DND-41 (cell line): ENCODE data around the gene CLTCL1.

ENCODE experiments used
- ATAC-seq: fragments of 200-7000 bp; cut with Tn5 transposase; 3 replicates; pipeline ENCODE4 v1.9.1; 2021; ENCODE audit warnings: low read depth; ENCODE audit not compliant: insufficient read depth
- DNase-seq: peaks from one replicate; pipeline ENCODE4 v3.0.0-alpha.2; 2020
- H2AFZ ChIP-seq: 2 replicates; pipeline ENCODE4 v1.6.0; 2012; ENCODE audit warnings: low read depth, low read length
- H3K27ac ChIP-seq: 2 replicates; pipeline ENCODE4 v1.5.1; 2012; ENCODE audit warnings: low read length, inconsistent platforms
- H3K27me3 ChIP-seq: fragments of 200-600 bp; sonication (generic); 2 replicates; pipeline ENCODE4 v1.6.0; 2012; ENCODE audit warnings: low read length, mild to moderate bottlenecking, inconsistent platforms; ENCODE audit not compliant: insufficient read depth, poor library complexity
- H3K36me3 ChIP-seq: 2 replicates; pipeline ENCODE4 v1.5.1; 2012; ENCODE audit warnings: low read length, inconsistent platforms; ENCODE audit not compliant: insufficient read depth
- H3K4me1 ChIP-seq: 2 replicates; pipeline ENCODE4 v1.5.1; 2012; ENCODE audit warnings: mild to moderate bottlenecking, low read length; ENCODE audit not compliant: insufficient read depth
- H3K4me2 ChIP-seq: 2 replicates; pipeline ENCODE4 v1.6.0; 2012; ENCODE audit warnings: mild to moderate bottlenecking, moderate library complexity, low read length, inconsistent platforms; ENCODE audit not compliant: insufficient read depth
- H3K4me3 ChIP-seq, 2 experiments: fragments of 200-600 bp in 1 of 2; shearing (Covaris generic) in 1 of 2; 2 replicates each; pipeline ENCODE4 v1.5.1; 2012 to 2016; ENCODE audit warnings: inconsistent platforms in 2 of 2, low read length in 2 of 2, mild to moderate bottlenecking in 2 of 2, low read depth in 1 of 2, moderate library complexity in 1 of 2
- H3K79me2 ChIP-seq: 2 replicates; pipeline ENCODE4 v1.6.0; 2012; ENCODE audit warnings: low read length, inconsistent platforms; ENCODE audit not compliant: insufficient read depth
- H3K9ac ChIP-seq: 2 replicates; pipeline ENCODE4 v1.6.0; 2012; ENCODE audit warnings: low read depth, mild to moderate bottlenecking, inconsistent platforms, low read length, moderate library complexity
- H3K9me3 ChIP-seq: 2 replicates; pipeline ENCODE4 v1.5.1; 2012; ENCODE audit warnings: low read length, moderate library complexity, mild to moderate bottlenecking, inconsistent platforms; ENCODE audit not compliant: insufficient read depth, severe bottlenecking
- H4K20me1 ChIP-seq: 2 replicates; pipeline ENCODE4 v1.6.0; 2012; ENCODE audit warnings: low read length; ENCODE audit not compliant: insufficient read depth
- EZH2 ChIP-seq: IDR thresholded peaks from 3 replicates; pipeline ENCODE4 v1.6.1; 2012; ENCODE audit warnings: borderline replicate concordance, low read depth, mild to moderate bottlenecking, moderate library complexity, low read length, inconsistent platforms; ENCODE audit not compliant: severe bottlenecking
- TF ChIP-seq, protein P1 (sequence below): IDR thresholded peaks from 2 replicates; pipeline ENCODE4 v1.5.1; 2012; ENCODE audit warnings: borderline replicate concordance, low read length, moderate library complexity, mild to moderate bottlenecking; ENCODE audit not compliant: poor library complexity, severe bottlenecking; ENCODE audit errors: extremely low read depth

CLTCL1 gene

DNA sequence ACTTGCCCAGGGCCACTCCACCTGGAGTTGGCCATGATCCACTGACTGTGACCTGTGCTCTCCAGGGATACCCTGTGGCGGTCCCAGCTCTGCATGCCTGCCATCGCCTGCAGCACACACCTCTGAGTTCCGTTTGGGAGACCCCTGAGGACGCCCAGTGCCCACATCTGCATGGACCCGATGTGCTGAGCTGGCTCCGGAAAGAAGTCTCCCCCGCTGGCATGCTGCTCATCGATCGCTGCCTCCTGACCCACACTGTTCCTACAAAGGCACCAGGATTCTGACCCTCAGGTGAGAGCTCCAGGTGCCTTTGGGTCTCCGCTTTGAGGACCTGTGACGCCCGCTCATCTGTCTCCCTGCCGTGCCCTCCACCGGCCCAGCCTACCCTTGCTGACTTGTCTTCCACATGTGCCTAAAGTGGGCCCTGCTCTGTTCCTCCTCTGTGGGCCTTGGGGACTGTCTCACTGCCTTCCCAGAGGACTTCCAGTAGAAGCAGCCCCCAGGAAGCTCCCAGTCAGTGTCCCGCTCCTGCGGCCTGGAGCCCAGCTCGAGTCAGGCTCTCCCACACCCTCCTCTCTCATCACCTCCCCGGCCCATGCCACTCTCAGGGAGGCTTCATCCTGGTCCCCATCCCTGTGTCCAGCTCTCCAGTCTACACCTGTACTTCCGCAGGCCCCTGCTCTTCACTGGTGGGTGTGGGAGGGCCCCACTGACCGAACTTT, 107.1 kb downstream of the CLTCL1 start:
- peaks cover 11% of the 10 kb centered on the region; the same call in 1 of the 2 replicates for H4K20me1 ChIP-seq
- H3K4me3 ChIP-seq = no peak overlapping the region
- H3K27ac ChIP-seq = no peak overlapping the region
- no peaks in the 10 kb centered on the region for H3K79me2 ChIP-seq
- no peak overlapping the region for H3K4me2 ChIP-seq
- no peaks in the 10 kb centered on the region for H3K27me3 ChIP-seq
- no peak for ATAC-seq
- H2AFZ ChIP-seq = no peak overlapping the region
- no peak for TF ChIP-seq EZH2
- TF ChIP-seq, protein P1, sequence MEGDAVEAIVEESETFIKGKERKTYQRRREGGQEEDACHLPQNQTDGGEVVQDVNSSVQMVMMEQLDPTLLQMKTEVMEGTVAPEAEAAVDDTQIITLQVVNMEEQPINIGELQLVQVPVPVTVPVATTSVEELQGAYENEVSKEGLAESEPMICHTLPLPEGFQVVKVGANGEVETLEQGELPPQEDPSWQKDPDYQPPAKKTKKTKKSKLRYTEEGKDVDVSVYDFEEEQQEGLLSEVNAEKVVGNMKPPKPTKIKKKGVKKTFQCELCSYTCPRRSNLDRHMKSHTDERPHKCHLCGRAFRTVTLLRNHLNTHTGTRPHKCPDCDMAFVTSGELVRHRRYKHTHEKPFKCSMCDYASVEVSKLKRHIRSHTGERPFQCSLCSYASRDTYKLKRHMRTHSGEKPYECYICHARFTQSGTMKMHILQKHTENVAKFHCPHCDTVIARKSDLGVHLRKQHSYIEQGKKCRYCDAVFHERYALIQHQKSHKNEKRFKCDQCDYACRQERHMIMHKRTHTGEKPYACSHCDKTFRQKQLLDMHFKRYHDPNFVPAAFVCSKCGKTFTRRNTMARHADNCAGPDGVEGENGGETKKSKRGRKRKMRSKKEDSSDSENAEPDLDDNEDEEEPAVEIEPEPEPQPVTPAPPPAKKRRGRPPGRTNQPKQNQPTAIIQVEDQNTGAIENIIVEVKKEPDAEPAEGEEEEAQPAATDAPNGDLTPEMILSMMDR = no peak
- peaks cover 5% of the 10 kb centered on the region for H3K4me1 ChIP-seq
- no peaks in the 10 kb centered on the region for H3K9me3 ChIP-seq
- DNase-seq = no peak
- H3K9ac ChIP-seq = no peak overlapping the region
- H3K36me3 ChIP-seq = 0 out of 2 replicates have a peak, but pooled peaks cover 2% of the 10 kb centered on the region

DNA sequence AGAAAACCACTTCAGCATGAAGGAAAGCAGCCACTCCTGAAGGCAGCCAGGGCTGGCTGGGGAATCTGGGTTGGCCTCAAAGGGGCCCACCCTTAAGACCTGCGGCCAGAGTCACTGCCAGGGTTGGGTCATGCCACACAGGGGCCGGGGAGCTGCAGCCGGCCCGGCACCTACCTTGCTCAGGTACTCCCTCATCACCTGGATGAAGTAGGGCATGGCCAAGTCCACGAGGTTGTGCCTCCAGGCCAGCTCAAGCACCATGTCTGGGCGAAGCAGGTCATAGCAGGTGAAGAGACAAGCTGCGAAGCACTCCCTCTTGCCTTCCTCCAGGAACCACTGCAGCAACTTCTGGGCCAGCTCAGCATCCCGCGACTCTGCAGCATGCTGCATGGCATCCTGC, 108.3 kb downstream of the CLTCL1 start:
- no peak for ATAC-seq
- H3K27ac ChIP-seq = no peak overlapping the region
- H3K4me3 ChIP-seq = no peak overlapping the region
- H2AFZ ChIP-seq = no peak overlapping the region
- H3K4me2 ChIP-seq = no peak overlapping the region
- no peak for DNase-seq
- H3K27me3 ChIP-seq = no peaks in the 10 kb centered on the region
- H3K36me3 ChIP-seq = 0 out of 2 replicates have a peak, but pooled peaks cover 2% of the 10 kb centered on the region
- no peak for TF ChIP-seq EZH2
- TF ChIP-seq, protein P1 = no peak
- no peaks in the 10 kb centered on the region for H3K9me3 ChIP-seq
- no peak overlapping the region for H3K9ac ChIP-seq
- H3K4me1 ChIP-seq = peaks cover 12% of the 10 kb centered on the region
- H3K79me2 ChIP-seq = peaks cover 2% of the 10 kb centered on the region
- H4K20me1 ChIP-seq = peaks cover 11% of the 10 kb centered on the region; the same call in 1 of the 2 replicates

DNA sequence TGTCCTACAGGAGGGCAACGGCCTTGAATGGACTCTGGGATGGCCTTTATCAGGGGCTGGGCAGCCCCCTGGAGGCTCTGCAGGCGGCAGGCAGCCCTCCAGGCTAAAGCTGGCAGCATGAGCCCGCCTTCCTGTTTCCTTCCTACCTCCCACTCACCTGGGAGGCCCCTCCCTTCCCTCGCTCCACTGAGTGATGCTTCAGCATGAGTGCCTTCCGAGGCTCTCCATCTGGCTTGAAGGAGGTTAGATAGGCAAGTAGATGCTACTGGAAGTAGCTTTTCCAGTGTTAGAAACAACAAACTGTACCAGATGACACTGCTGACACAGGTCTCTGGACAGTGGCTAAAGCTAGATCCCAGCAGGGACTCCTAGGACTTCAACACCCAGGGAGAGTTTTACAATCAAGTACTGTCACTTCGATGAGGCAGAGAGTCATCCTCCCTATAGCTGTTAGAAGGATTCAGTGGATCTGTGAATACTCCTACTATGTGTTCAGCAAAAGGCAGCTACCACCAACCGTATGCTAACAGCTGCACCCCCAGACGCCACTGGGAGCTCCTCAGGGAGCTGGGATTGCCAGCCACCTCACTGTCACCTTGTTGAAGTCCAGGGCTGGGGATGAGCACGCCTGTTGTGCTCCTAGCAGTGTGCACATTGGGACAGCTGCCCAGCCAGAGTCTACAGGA, 108.9 kb downstream of the CLTCL1 start:
- Histone ChIP-seq H3K36me3 (no peaks in the 10 kb centered on the region; the same call in 1 of the 2 replicates), H3K9me3 (no peaks in the 10 kb centered on the region), H3K4me2 (no peak overlapping the region), H3K9ac (no peak overlapping the region), H2AFZ (no peak overlapping the region), H3K27ac (no peak overlapping the region), H3K27me3 (no peaks in the 10 kb centered on the region), H3K79me2 (peaks cover 8% of the 10 kb centered on the region), H4K20me1 (peaks cover 13% of the 10 kb centered on the region), H3K4me1 (peaks cover 15% of the 10 kb centered on the region), H3K4me3 (no peak overlapping the region)
- ATAC-seq (no peak), DNase-seq (no peak)
- TF ChIP-seq, protein P1 = no peak
- no peak for TF ChIP-seq EZH2
